HG03060 (cell line): Measurements from ENCODE around the gene PMEPA1.

Source experiments
- ATAC-seq: cut with Tn5 transposase; IDR thresholded peaks from one replicate; pipeline ENCODE4 v1.9.1; 2021; ENCODE audit warnings: low read depth, moderate number of reproducible peaks; ENCODE audit not compliant: unreplicated experiment

Gene PMEPA1

DNA sequence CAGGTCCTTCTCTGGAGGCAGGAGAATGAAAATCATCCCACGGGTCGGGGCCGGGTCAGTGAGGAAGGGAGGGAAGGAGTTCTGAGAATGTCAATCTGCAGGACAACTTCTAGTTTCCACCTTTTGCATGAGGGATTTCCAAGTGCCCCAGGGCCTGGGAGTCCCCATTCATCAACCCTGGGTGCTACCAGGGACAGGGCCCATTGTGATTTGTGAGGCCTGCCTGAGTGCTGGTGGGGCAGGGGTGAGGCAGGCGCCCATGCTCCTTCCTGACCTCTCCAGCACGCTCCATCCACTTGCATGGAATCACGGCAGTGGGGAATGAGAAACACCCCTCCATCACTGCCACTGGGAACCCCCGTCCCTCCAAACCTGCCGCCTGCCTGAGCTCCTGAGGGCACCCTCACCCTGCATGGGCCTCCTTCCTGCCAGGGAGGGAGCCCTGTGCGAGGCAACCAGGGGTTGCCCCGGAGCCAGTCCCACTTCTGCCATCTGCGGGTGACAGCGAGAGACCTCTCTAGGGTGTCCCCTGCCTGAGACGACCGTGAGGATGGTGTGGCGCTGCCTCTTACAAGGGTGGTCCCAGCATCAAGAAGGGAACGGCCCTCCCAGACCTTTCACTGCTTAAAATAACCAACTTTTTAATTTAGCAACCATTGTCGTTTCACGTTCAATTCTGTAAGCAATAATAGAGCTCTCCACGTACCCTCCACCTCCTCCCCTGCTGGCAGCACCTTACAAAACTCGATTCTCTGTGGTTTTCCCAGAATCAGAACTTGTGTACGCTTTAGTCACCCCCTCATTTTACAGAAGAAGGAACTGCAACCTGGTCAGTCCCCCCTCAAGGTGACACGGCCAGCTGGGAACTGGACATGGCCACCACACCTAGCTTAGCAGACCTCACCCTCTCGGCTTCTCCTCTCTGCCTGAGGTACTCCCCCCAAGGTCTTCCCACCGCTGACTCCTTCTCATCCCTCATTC, 28.6 kb downstream of the PMEPA1 start:
- ATAC-seq: no peak

DNA sequence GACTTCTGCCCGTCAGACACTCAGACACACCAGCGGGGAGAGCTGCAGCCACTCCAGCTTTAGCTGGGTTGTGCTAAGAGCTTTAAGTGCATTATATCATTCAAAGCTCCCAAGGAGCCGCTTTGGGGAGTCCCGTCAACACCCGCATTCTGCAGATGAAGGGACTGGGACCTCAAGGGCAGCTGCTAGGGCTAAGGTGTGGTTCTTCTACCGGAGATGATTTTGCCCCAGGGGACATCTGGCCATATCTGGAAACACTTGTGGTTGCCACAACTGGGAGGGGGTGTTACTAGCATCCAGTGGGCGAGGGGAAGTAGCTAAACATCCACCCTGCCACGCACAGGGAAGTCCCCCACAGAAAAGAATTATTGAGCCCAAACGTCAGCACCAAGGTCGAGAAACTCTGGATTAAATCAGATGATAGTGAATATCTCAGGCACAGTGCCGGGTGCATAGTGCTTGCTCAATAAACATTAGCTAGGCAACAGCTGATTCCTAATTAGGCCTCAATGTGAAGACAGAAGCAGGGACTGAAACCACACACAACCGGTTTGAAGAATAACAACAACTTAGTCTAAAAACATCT, 29.6 kb downstream of the PMEPA1 start:
- peak; percentile 43 for ATAC-seq

DNA sequence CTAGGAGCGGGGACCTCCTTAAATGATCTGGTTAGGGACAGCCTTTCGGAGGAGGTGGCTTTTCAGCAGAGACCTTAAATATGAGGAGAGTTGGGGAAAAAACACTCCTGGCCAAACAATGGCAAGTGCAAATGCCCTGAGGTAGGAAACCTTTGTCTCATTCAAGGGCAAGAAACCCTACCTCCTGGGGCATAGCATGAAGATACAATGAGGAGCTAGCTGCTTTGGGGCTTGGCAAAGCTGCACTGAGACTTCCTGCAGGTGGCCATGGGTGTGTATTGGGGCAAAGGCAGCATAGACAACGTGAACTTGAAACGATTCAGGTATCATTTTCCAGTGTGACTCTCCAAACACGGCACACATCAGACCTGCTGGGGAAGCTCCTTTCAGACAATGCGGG, 30.7 kb downstream of the PMEPA1 start:
- ATAC-seq: no peak

DNA sequence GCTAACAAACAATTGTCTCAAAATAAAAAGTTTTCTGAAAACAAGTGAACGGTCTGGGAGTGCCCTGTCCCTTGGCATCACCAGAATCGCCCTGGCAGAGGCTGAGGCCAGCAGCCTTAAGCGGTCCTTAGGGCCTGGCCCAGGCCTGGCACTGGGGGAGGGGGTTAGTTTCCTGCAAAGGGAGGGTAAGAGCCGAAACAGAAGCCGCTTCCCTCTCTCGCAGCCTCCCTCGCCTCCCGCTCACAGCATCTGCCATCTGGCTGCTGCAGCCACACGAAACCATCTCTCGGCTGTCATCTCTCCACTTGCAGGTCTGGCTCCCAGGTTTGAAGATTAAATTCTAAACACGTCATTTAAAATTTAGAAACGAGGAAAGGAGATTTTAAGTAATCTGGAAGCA, 31.5 kb downstream of the PMEPA1 start:
- ATAC-seq: no peak

DNA sequence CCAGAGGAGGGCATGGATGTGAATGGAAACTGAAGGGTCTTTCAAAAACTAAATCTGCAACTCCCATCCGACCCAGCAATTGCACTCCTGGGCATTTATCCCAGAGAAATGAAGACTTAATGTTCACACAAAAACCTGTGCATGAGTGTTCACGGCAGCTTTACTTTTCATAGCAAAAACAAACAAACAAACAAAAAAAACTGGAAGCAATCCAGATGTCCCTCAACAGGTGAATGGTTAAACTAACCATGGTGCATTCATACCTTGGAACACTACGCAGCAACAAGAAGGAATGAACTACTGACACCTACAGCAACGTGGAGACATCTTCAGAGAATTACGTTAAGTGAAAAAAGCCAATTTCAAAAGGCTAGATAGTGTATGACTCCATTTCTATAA, 32.2 kb downstream of the PMEPA1 start:
- no peak for ATAC-seq

DNA sequence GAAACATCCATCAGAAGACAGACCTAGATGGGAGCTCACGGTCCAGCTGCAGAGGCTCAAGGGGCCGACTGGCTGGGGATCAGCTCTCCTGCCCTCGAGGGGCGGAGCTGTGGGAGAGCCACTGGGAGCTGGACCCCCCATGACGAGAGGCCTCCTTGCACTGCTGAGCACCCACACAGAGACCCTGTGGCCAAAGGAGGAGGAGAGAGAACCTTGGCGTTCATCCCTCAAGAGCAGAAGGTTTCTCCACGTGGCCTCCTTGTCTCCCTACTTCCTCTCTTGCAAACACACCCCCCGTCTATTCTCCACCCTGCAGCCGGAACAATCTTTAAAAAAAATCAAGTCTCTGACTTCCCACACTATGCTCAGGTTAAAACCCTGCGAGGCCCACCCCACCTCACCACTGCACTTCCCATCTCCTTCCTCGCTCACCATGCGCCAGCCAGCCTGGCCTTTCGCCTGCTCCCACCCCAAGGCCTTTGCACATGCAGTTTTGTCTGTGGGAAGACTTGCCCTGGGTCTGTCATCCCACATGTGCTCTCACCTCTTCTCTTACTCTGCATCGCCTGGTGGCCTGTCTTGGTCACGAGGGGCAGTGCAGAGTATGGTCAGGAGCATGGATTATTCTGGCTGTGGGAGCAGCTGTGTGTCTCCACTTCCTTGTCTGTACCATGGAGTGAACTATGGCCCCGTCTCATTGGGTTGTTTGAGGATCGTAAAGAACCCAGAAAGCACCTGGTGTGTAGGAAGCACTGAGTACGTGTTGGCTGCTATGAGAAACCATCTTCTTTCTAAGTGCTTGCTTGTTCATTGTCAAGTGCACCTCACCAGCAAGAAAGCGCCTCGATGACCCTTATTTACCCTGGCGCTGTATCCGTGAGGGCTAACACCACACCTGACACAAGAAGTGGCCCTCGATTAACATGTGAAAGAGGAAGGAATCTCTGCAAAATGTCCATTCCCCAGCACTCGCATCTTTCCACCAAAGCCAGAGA, 32.9 kb downstream of the PMEPA1 start:
- no peak for ATAC-seq

DNA sequence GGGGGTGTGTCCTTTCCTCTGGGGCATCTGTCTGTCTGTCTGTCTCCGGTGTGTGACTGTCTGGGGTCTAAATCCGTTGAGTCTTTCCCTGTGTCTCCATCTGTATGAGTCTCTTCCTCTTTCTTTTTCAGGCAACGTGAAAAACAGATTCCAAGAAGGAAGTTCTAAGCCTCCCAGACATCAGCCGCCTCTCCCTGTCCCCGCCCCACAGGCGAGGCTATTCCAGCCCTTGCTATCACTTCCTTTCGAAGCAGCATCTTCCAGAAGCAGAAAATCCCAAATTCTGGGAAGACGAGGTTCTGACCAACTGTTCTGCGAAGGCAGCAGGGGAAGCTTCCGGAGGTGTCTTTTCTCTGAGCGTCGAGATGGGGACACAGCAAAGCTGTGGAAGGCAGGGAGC, 34.0 kb downstream of the PMEPA1 start:
- no peak for ATAC-seq

DNA sequence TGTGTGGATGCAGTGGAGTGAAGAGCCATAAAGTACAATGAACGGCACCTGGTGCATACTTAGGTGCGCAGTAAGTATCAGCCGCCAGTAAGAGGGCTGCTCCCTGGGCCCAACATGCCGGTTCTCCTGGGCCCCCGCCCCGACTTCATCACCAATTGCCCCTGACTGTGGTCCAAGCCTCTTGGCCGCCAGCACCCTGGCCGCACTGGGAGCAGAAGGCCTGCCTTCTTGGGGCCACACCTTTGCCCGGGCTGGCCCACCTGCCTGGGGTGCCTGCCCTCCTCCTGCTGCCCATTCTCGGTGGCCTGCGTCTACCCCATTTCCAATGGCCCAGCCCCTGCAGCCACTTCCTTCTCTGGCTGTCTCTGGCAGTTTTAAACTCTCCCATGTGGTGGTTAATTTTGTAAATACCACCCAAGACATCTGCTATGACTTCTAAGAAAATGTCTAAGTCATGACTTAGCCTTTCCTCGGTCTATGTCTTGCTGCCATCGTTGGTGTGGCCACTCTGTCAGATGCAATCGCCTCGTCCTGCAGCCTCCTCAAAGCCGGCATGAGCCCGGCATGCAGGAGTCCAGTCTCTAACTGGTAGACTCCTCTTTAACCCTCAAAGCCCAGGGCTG, 36.8 kb downstream of the PMEPA1 start:
- ATAC-seq: no peak

DNA sequence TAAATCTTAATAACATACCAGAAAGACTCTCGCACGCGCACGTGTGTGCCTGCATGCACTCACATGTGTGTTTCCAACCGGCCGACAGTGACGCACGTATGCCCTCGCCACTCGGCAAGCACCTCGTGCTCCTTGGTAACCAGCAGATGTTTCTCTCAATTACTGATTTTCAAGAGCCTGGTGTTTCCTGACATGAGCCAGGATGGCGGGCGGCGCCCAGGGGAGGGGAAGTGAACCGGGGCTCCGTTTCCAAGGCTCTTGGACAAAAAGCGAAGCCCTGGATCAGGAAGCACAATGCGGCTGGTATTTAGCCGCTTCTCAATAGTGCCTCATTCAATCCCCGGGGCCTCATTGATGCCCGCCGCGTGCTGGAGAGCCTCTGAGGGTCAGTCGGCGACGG, 37.7 kb downstream of the PMEPA1 start:
- no peak for ATAC-seq

DNA sequence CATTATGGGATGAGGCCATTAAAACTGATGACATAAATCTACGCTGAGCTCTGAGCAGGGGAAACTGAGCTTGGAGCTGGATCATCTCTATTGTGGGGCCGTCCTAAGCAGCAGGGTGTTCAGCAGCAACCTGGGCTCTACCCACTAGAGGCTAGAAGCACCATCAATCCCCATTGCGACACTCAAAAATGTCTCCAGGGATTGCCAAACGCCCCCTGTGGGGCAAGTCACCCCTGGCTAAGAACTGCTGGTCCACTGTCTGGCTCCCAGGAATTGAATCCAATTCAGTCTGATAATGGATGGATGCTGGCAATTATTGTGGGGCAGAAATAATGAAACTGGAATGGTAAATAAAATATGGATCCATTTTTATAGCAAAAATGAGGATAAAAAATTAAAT, 38.2 kb downstream of the PMEPA1 start:
- no peak for ATAC-seq

DNA sequence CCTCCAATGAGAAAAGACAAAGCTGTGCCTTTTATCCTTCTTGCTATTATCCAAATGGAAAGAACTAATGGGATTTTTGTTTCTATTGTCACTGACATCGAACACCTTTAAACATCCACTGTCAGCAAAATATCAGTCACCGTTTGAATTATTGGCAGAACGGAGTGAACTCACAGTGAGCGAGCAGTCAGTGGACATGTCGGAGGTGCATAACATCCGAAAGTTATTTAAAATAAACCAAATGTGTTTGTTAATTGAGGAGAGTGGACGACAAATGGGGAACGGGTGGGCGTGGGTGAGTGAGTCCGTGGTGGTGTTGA, 38.8 kb downstream of the PMEPA1 start:
- no peak for ATAC-seq

DNA sequence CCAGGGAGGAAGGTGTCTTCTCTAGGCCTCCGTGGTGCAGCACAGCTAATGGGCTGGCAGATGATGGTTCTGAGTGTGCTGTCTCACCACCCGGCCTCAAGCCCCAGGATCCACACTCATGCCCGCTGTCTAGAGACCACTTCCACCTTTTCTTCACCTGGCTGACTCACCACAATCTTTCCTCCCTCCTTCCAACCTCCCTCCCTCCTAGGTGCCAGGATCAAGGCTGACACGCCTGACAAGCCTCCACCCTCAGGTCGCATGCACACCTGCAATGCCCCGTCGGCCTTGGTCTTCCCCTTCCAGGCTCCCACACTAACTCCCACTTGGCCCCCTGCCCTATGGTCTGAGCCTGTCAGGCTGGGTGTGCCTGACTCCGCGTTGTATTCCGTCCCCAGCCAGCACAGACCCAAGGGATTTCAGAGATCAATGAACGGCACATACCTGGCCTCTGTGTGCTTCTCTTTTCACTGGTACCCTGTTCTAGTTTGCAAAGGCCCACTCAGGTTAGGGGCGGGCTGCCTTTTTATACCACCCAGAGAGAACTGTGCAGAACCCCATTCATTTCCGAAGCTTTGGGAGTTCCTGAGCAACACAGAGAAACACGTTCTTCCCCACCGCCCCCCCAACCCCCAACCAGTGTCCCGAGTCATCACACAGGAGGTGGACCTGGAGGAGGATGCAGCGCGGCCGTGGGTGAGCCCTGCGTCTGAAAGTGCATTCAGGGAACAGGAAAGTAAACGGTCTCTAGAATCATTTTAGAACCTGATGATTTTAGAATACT, 39.3 kb downstream of the PMEPA1 start:
- ATAC-seq: no peak

DNA sequence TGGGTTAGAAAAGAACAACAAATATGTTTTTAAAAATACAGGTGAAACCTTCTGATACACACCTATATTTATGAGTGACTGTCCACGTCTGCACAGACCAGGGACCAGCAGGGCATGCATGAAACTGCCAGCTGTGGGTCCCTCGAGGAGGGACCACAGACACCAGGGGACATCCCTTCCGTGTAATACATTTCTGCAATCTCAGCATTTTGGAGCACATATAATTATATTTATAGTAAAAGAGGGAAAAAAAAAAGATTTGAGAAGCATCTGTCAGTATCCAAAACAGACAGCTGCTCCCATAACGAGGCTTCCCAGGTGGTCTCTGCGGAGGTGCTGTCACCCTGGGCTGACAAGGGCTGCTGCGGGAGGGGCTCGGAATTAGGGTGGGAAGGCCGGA, 40.2 kb downstream of the PMEPA1 start:
- no peak for ATAC-seq

DNA sequence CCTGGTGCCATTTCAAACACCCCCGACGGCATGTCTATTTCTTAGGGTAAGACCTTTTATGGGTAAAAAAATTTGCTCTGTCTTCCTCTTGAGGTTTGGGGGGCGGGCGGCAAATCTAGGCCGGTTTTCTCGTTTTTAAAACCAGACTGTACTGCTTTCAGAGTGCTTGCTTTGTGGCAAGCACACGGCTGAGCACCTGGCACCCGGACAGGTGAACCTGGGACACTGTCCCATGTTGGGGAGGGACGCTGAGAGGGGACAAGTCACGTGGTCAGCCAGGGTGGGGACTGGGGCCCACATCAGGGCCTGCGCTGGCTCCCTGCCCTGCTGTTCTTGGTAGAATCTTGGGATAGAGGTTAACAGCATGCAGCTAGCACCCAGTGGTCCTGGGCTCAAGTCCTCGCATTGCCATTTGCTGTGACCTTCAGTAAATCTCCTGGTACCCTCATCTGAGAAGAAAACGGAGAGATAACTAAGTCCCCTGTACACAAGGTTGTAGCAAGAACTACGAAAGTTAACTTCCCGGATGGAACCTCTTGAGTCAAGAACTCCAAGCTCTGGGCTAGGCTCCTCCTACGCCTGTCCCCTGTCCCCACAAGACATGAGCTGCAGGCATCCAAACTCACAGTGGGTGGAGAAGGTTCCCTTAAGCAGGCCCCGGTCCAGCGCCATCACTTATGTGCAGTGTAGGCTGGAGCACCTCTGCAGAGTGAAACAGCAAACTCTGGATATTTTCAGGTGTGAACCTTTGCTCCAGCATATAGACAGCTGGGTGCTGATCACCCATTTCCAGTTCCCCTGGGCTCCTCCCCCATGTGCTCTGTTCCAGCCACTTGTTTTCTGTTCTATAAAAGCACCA, 41.7 kb downstream of the PMEPA1 start:
- no peak for ATAC-seq

DNA sequence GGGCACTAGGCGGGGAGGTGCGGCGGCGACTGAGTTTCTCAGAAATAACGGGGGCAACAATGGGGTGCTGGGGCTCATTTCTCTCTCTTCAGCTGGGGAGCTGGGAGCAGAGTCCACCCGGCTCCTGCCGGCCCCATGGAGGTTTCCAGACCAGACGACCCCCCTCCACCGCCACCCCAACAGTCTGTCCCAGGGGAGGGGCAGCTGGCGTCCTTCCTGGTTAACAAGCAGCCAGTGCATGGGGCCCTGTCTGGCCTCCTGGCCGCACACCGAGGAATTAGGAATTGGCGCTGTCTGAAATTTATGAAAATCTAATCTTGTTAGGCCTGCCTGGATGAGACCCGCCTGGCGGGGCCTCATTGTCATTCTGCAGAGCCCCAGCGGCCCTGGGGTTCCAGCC, 42.4 kb downstream of the PMEPA1 start:
- no peak for ATAC-seq

DNA sequence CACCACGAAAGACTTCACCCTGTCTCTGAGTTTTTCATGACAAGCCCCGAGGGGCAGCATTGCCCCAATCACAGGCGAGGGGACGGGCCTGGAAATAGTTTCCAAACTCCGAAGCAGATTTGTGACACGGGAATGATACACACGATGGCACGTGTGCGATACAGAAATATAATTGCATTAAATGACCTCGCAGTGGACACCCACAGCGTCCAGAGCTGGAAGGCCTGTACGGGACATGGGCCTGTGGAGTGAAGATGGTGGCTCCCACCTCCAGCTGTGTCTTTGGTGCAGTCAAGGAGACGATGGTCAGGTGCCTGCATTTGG, 43.0 kb downstream of the PMEPA1 start:
- no peak for ATAC-seq

DNA sequence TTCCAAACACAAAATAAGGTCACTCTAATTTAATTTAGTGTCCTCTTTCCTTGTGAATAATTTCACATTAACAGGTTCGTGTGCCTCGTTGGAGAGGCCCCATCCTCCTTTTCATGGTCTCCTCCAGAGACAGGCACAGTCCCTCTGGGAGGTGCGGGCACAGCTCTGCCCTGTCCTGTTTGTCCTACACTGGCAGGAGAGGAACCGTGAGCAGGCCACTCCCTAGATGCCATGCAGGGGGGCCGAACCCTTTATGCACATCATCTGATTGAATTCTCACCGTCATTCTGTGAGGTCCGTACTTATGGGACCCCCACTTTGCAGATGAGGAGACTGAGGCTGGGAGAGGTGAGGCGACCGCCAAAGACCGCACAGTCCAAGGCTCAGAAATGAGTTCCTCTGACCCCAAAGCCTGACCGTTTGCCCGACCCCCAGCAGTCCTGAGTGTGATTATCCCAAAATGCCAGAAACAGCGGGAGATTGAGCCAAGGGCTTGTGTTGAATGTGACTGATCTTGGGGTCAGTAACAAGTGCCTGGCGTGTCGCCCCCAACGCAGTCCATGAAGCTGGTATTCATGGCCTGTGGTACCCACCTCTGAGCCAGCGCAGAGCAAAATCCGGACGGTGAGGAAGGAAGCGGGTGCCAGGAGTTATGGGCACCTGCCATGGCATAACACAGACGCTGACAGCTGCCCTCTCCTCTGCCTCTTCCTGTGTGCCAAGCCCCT, 43.5 kb downstream of the PMEPA1 start:
- no peak for ATAC-seq

DNA sequence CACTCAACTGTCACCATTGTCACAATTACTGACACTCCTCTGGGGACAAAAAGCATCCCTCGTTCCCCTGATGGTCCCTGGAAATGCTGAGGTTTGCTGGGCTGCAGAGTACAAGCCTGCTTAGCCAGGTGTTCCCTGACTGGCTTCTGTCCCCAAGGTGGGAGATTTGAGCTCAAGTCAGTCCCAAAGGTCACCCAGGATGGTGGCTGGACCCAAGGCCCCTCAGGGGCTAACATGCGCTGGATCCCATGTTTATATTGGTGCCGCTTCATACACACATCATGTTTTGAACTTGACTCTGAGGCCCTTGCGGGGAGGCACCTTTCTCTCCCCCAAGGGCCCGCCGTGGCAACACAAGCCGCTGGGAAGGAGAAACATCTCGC, 44.2 kb downstream of the PMEPA1 start:
- ATAC-seq: no peak
